Measurements from ENCODE around the gene KCTD19. TPM values are rescaled to one million over a fixed set of nuclear protein-coding genes. Genes with fewer than 3 reads are reported as not detected.

The KCTD19 gene
- total RNA-seq, 1 donor from 2014 or later: not detected

- no peaks in the 10 kb centered on the region for H3K4me1 ChIP-seq
- no peak overlapping the region for H3K4me3 ChIP-seq
- no peak overlapping the region for H3K27ac ChIP-seq
- no peak for DNase-seq (ENCODE audit: extremely low spot score in 2 of 2)
- no peak for TF ChIP-seq POLR2AphosphoS5 (IDR thresholded peaks at IDR 0.05; ENCODE audit: insufficient read depth in 1 of 2, low read depth in 1 of 2)
- TF ChIP-seq CTCF (IDR thresholded peaks at IDR 0.05): no peak
- no peak for TF ChIP-seq POLR2A (IDR thresholded peaks at IDR 0.05)
- H3K9me3 ChIP-seq: no peaks in the 10 kb centered on the region
- no peaks in the 10 kb centered on the region for H3K27me3 ChIP-seq
- intact Hi-C loops (cut with DNase I): no loop called here
- H3K36me3 ChIP-seq: no peaks in the 10 kb centered on the region
These were observed 12.9 kb upstream of the KCTD19 start for GRCh38 chr16:67339453-67339852.

GRCh38 chr16:67336648-67337047, 10.1 kb upstream of the KCTD19 start:
- H3K4me1 ChIP-seq: no peaks in the 10 kb centered on the region
- TF ChIP-seq CTCF (IDR thresholded peaks at IDR 0.05) (no peak), POLR2A (IDR thresholded peaks at IDR 0.05) (no peak), POLR2AphosphoS5 (IDR thresholded peaks at IDR 0.05; ENCODE audit: insufficient read depth in 1 of 2, low read depth in 1 of 2) (no peak)
- H3K4me3 ChIP-seq: no peak overlapping the region
- H3K27ac ChIP-seq: no peak overlapping the region
- no peaks in the 10 kb centered on the region for H3K36me3 ChIP-seq
- no peaks in the 10 kb centered on the region for H3K9me3 ChIP-seq
- H3K27me3 ChIP-seq: no peaks in the 10 kb centered on the region
- DNase-seq (ENCODE audit: extremely low spot score in 2 of 2): no peak
- intact Hi-C loops (cut with DNase I): no loop called here

- Histone ChIP-seq H3K4me1 (no peaks in the 10 kb centered on the region), H3K36me3 (no peaks in the 10 kb centered on the region), H3K9me3 (no peaks in the 10 kb centered on the region), H3K4me3 (no peak overlapping the region), H3K27me3 (no peaks in the 10 kb centered on the region), H3K27ac (no peak overlapping the region)
- TF ChIP-seq CTCF (IDR thresholded peaks at IDR 0.05) (no peak), POLR2AphosphoS5 (IDR thresholded peaks at IDR 0.05; ENCODE audit: insufficient read depth in 1 of 2, low read depth in 1 of 2) (no peak), POLR2A (IDR thresholded peaks at IDR 0.05) (no peak)
- intact Hi-C loops (cut with DNase I): no loop called here
- no peak for DNase-seq (ENCODE audit: extremely low spot score in 2 of 2)
These were observed 9.6 kb upstream of the KCTD19 start for GRCh38 chr16:67336116-67336515.

GRCh38 chr16:67333315-67333714, 6.8 kb upstream of the KCTD19 start:
- no peaks in the 10 kb centered on the region for H3K9me3 ChIP-seq
- no peak overlapping the region for H3K27ac ChIP-seq
- H3K36me3 ChIP-seq: no peaks in the 10 kb centered on the region
- intact Hi-C loops (cut with DNase I): no loop called here
- H3K4me3 ChIP-seq: no peak overlapping the region
- no peak for DNase-seq (ENCODE audit: extremely low spot score in 2 of 2)
- H3K27me3 ChIP-seq: no peaks in the 10 kb centered on the region
- TF ChIP-seq POLR2AphosphoS5 (IDR thresholded peaks at IDR 0.05; ENCODE audit: insufficient read depth in 1 of 2, low read depth in 1 of 2) (no peak), CTCF (IDR thresholded peaks at IDR 0.05) (no peak), POLR2A (IDR thresholded peaks at IDR 0.05) (no peak)
- no peaks in the 10 kb centered on the region for H3K4me1 ChIP-seq

- Histone ChIP-seq H3K9me3 (no peaks in the 10 kb centered on the region), H3K4me1 (peaks cover 8% of the 10 kb centered on the region), H3K4me3 (no peak overlapping the region), H3K27ac (no peak overlapping the region), H3K36me3 (no peaks in the 10 kb centered on the region), H3K27me3 (no peaks in the 10 kb centered on the region)
- no peak for DNase-seq (ENCODE audit: extremely low spot score in 2 of 2)
- TF ChIP-seq POLR2A (IDR thresholded peaks at IDR 0.05) (no peak), POLR2AphosphoS5 (IDR thresholded peaks at IDR 0.05; ENCODE audit: insufficient read depth in 1 of 2, low read depth in 1 of 2) (no peak), CTCF (IDR thresholded peaks at IDR 0.05) (no peak)
- intact Hi-C loops (cut with DNase I): no loop called here
These were observed 3.4 kb upstream of the KCTD19 start for GRCh38 chr16:67329901-67330300.

Measured in vagina (tissue), 2 donors.